H1 (cell line): ENCODE results near the gene CNFN. TPM values are rescaled to one million over a fixed set of nuclear protein-coding genes. Genes with fewer than 3 reads are reported as not detected.

Source experiments
- CTCF ChIA-PET: fragments of 300-600 bp; sonication (Branson Sonifier 250); formaldehyde crosslinking; loops from one replicate; lab custom pipeline; 2021; ENCODE audit not compliant: partially characterized antibody; lab: Charles Lee
- POLR2A ChIA-PET: fragments of 300-600 bp; sonication (Branson Sonifier 250); formaldehyde crosslinking; loops from one replicate; lab custom pipeline; 2021; ENCODE audit warnings: inconsistent platforms; ENCODE audit not compliant: partially characterized antibody; lab: Charles Lee
- DNase-seq, 2 experiments: peaks; one replicate each; pipeline versions ENCODE4 v3.0.0 to v3.0.0-alpha.2; 2010 to 2022; ENCODE audit warnings: low spot score in 2 of 2, low read depth in 1 of 2, mixed read lengths in 1 of 2
- FAIRE-seq: peaks from 2 replicates; lab custom pipeline; 2011; peaks lifted over from hg19 to GRCh38; lab: Jason Lieb, UNC
- H2AFZ ChIP-seq: 2 replicates; pipeline ENCODE4 v1.8.1; 2012; ENCODE audit warnings: low read length, inconsistent platforms
- H2AK5ac ChIP-seq: 2 replicates; pipeline ENCODE4 v1.6.1; 2013; ENCODE audit warnings: low read depth, low read length
- H2BK120ac ChIP-seq: replicated peaks from 2 replicates; pipeline ENCODE3; 2013; ENCODE audit warnings: low read depth, low read length, inconsistent platforms
- H2BK12ac ChIP-seq: 2 replicates; pipeline ENCODE4 v1.6.1; 2013; ENCODE audit warnings: low read depth, low read length
- H2BK15ac ChIP-seq: 2 replicates; pipeline ENCODE4 v1.6.1; 2013; ENCODE audit warnings: low read length
- H2BK20ac ChIP-seq: 2 replicates; pipeline ENCODE4 v1.6.1; 2013; ENCODE audit warnings: low read length
- H2BK5ac ChIP-seq: 2 replicates; pipeline ENCODE4 v1.6.1; 2013; ENCODE audit warnings: low read depth, low read length
- H3K14ac ChIP-seq: 2 replicates; pipeline ENCODE4 v1.6.1; 2013; ENCODE audit warnings: inconsistent platforms; ENCODE audit not compliant: insufficient read length
- H3K18ac ChIP-seq: 2 replicates; pipeline ENCODE4 v1.6.1; 2013; ENCODE audit warnings: low read length; ENCODE audit errors: extremely low read depth
- H3K23ac ChIP-seq: 2 replicates; pipeline ENCODE4 v1.6.1; 2013; ENCODE audit warnings: inconsistent platforms; ENCODE audit not compliant: insufficient read length
- H3K23me2 ChIP-seq: 2 replicates; pipeline ENCODE4 v1.6.1; 2013; ENCODE audit warnings: low read depth, low read length
- H3K27ac ChIP-seq: 2 replicates; pipeline ENCODE4 v1.6.1; 2011; ENCODE audit warnings: low read depth, low read length, inconsistent platforms
- H3K27me3 ChIP-seq, 4 experiments: replicated peaks in 1 of 4; 1 replicate in 1 of 4; 2 replicates in 3 of 4; pipeline versions ENCODE4 v1.6.1 to v1.8.1; 2011 to 2013; ENCODE audit warnings: low read length in 3 of 4, mild to moderate bottlenecking in 3 of 4, inconsistent platforms in 2 of 4, mixed read lengths in 2 of 4, moderate library complexity in 1 of 4; ENCODE audit not compliant: control insufficient read depth in 3 of 4, insufficient read depth in 3 of 4; ENCODE audit errors: extremely low read depth in 1 of 4
- H3K36me3 ChIP-seq, 4 experiments: 2 replicates each; pipeline versions ENCODE4 v1.6.1 to v1.8.1; 2011 to 2013; ENCODE audit warnings: mild to moderate bottlenecking in 4 of 4, low read length in 3 of 4, moderate library complexity in 2 of 4, control low read depth in 1 of 4, inconsistent platforms in 1 of 4; ENCODE audit not compliant: insufficient read depth in 4 of 4, control insufficient read depth in 2 of 4
- H3K4ac ChIP-seq: replicated peaks from 2 replicates; pipeline ENCODE3; 2013; ENCODE audit warnings: low read length, low read depth, mixed read lengths, inconsistent platforms; ENCODE audit not compliant: insufficient read length
- H3K4me1 ChIP-seq, 4 experiments: replicated peaks in 1 of 4; 1 replicate in 1 of 4; 2 replicates in 3 of 4; pipeline versions ENCODE4 v1.6.1 to v1.8.1; 2011 to 2013; ENCODE audit warnings: low read length in 3 of 4, inconsistent platforms in 2 of 4, mixed read lengths in 1 of 4; ENCODE audit not compliant: insufficient read depth in 4 of 4, control insufficient read depth in 3 of 4
- H3K4me2 ChIP-seq, 2 experiments: 2 replicates each; pipeline versions ENCODE4 v1.6.1 to v1.8.1; 2011 to 2013; ENCODE audit warnings: low read depth in 2 of 2, low read length in 2 of 2, control low read depth in 1 of 2, inconsistent platforms in 1 of 2, mild to moderate bottlenecking in 1 of 2; ENCODE audit not compliant: insufficient read depth in 1 of 2
- H3K4me3 ChIP-seq, 4 experiments: fragments of 200-600, 300-600 bp in 1 of 4; sonication (generic), shearing (Covaris generic), sonication (Bioruptor Twin) in 1 of 4; 2 replicates each; pipeline versions ENCODE4 v1.5.1 to v1.8.1; 2011 to 2016; ENCODE audit warnings: low read length in 4 of 4, low read depth in 3 of 4, control low read depth in 2 of 4, inconsistent platforms in 2 of 4, mild to moderate bottlenecking in 2 of 4, mixed read lengths in 1 of 4, moderate library complexity in 1 of 4; ENCODE audit not compliant: insufficient read depth in 2 of 4; ENCODE audit errors: extremely low read depth in 1 of 4
- H3K56ac ChIP-seq: replicated peaks from 2 replicates; pipeline ENCODE3; 2013; ENCODE audit warnings: low read depth, mild to moderate bottlenecking, mixed read lengths, low read length, inconsistent platforms; ENCODE audit not compliant: insufficient read length
- H3K79me1 ChIP-seq: 2 replicates; pipeline ENCODE4 v1.6.1; 2013; ENCODE audit warnings: low read depth, low read length, control low read depth
- H3K79me2 ChIP-seq, 2 experiments: 2 replicates each; pipeline versions ENCODE4 v1.6.1 to v1.8.1; 2012 to 2013; ENCODE audit warnings: low read length in 2 of 2, mild to moderate bottlenecking in 2 of 2, inconsistent platforms in 1 of 2; ENCODE audit not compliant: insufficient read depth in 2 of 2, control insufficient read depth in 1 of 2
- H3K9ac ChIP-seq, 4 experiments: replicated peaks in 1 of 4; 1 replicate in 1 of 4; 2 replicates in 3 of 4; pipeline versions ENCODE4 v1.6.1 to v1.8.1; 2011 to 2013; ENCODE audit warnings: low read depth in 3 of 4, low read length in 3 of 4, control low read depth in 2 of 4, mild to moderate bottlenecking in 2 of 4, moderate library complexity in 2 of 4, inconsistent platforms in 1 of 4; ENCODE audit errors: extremely low read depth in 1 of 4
- H3K9me3 ChIP-seq, 2 experiments: 2 replicates each; pipeline versions ENCODE4 v1.6.1 to v1.8.1; 2012 to 2013; ENCODE audit warnings: mild to moderate bottlenecking in 2 of 2, moderate library complexity in 2 of 2, control low read depth in 1 of 2, inconsistent platforms in 1 of 2, low read depth in 1 of 2, low read length in 1 of 2, mixed read lengths in 1 of 2; ENCODE audit not compliant: insufficient read depth in 2 of 2
- H4K20me1 ChIP-seq, 2 experiments: replicated peaks in 1 of 2; 2 replicates each; pipeline versions ENCODE3 to v1.8.1; 2011 to 2013; ENCODE audit warnings: inconsistent platforms in 2 of 2, low read length in 2 of 2, mild to moderate bottlenecking in 1 of 2; ENCODE audit not compliant: insufficient read depth in 2 of 2, control insufficient read depth in 1 of 2
- H4K5ac ChIP-seq: 2 replicates; pipeline ENCODE4 v1.6.1; 2013; ENCODE audit warnings: low read length, low read depth, mixed read lengths, inconsistent platforms; ENCODE audit not compliant: insufficient read length
- H4K8ac ChIP-seq: 2 replicates; pipeline ENCODE4 v1.8.0; 2013; ENCODE audit warnings: mild to moderate bottlenecking, moderate library complexity, low read length, inconsistent platforms; ENCODE audit not compliant: insufficient read depth; ENCODE audit errors: extremely low read depth
- H4K91ac ChIP-seq: replicated peaks from 2 replicates; pipeline ENCODE3; 2013; ENCODE audit warnings: low read length, mixed read lengths, inconsistent platforms; ENCODE audit not compliant: insufficient read length
- CBX5 ChIP-seq: fragments of 300-800, 300-1000 bp; sonication (generic); IDR thresholded peaks from 2 replicates; pipeline ENCODE4 v1.7.1; 2016; ENCODE audit warnings: antibody characterized with exemption, low read length, low read depth
- CHD2 ChIP-seq: IDR thresholded peaks from 2 replicates; pipeline ENCODE4 v1.6.1; 2012; ENCODE audit warnings: low read length, improper control_type of control experiment
- JUND ChIP-seq: IDR thresholded peaks from 2 replicates; pipeline ENCODE4 v1.6.1; 2011; ENCODE audit warnings: mild to moderate bottlenecking, improper control_type of control experiment, low read length
- POLR2AphosphoS5 ChIP-seq: IDR thresholded peaks from 2 replicates; pipeline ENCODE4 v1.6.1; 2011; ENCODE audit warnings: low read depth, low read length
- RBBP5 ChIP-seq: IDR thresholded peaks from 2 replicates; pipeline ENCODE4 v1.7.1; 2012; ENCODE audit warnings: low read depth, mild to moderate bottlenecking, inconsistent platforms, low read length, moderate library complexity, borderline replicate concordance
- SP1 ChIP-seq: IDR thresholded peaks from 2 replicates; pipeline ENCODE4 v1.6.1; 2011; ENCODE audit warnings: low read depth, low read length
- SP2 ChIP-seq: IDR thresholded peaks from 2 replicates; pipeline ENCODE4 v1.6.1; 2012; ENCODE audit warnings: mild to moderate bottlenecking, low read length, inconsistent platforms
- TAF1 ChIP-seq: IDR thresholded peaks from 2 replicates; pipeline ENCODE4 v1.6.1; 2011; ENCODE audit warnings: mild to moderate bottlenecking, low read depth, low read length
- WGBS, 2 experiments: shearing (Covaris generic) in 1 of 2; methylation state at CpG; one replicate each; pipeline versions ENCODE4 v1.1.6 to v1.1.7; 2013 to 2015; ENCODE audit warnings: low lambda C conversion rate in 2 of 2, mixed read lengths in 2 of 2, inconsistent platforms in 1 of 2, low coverage in 1 of 2, missing lambda C conversion rate in 1 of 2; ENCODE audit not compliant: insufficient replicate concordance in 2 of 2, insufficient coverage in 1 of 2, insufficient read length in 1 of 2; ENCODE audit errors: extremely low coverage in 1 of 2, missing lambda C conversion rate in 1 of 2; 5-methylcytosine and 5-hydroxymethylcytosine counted together
- polyA plus RNA-seq, 7 experiments: library from polyadenylated mRNA; depleted of rRNA in 3 of 7; stranded (reverse) in 5 of 7; unstranded in 2 of 7; fragments of >200 nt in 5 of 7; fragments of 200-250 nt in 2 of 7; gene quantifications; 1 replicate in 5 of 7; 2 replicates in 1 of 7; 4 replicates in 1 of 7; pipeline versions ENCODE4 v1.2.1 to v1.2.3, GENCODE V29; 2011 to 2013; ENCODE audit warnings: missing spikeins in 2 of 7, mixed read lengths in 2 of 7
- total RNA-seq: library from RNA; stranded (reverse); fragmentation: NEBNext Ultra II Directional; extraction: Animal tissue kit (Norgen Biotek cat#: 25700); gene quantifications from 2 replicates; pipeline ENCODE4 v1.2.1, GENCODE V29; 2021
- TF ChIP-seq, protein P1 (sequence below): IDR thresholded peaks from 2 replicates; pipeline ENCODE4 v1.6.1; 2012; ENCODE audit warnings: inconsistent platforms

The CNFN gene
- total and polyA plus RNA-seq, 2 of the 8 experiments (the other 6 are each of a cell fraction or from before 2014, with no cell fraction given): 8.9 to 31.5 TPM

DNA sequence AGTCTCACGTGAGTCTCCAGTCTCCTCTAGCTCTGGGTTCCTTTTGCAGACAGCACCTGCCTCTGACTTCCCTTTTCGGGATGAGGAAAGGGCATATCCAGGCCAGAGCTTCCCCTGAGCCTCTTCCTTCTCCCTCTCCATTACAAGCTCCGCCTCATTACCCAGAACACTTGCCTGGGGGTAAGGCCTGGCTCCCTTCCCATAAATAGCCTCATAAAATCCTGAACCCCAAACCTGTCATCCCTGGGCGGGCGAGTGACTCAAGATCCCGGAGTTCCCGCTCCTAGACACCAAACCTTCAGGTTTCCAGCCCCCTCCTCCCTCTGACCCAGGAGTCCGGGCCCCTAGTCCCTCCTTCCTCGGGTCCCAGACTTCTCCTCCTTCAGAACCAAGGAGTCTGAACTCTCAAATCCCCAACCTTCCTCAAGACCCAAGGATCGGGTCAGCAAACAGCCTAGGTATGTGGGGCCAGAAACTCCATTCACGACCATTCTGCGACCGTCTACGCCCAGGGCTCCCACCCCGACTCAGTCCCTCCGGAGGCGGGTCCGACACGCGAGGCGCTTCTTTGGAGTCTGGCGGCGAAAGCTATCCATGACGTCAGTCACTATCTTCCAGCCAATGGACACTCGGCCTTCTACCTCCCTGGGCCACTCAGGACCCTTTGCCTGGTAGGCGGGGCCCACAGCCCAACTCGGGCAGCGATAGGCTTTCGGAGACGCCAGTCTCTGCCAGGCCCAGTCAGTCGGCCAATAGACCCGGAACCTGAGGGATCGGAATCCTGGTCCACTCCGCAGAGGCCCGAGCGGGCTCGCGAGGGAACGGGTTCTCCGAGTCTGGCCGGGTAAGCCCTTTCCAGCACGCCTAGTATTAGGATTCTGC, 6.5 kb upstream of the CNFN start:
- Histone ChIP-seq H4K5ac (peak overlapping the region; percentile 64), H2AFZ (peak overlapping the region; percentile 88), H2AK5ac (no peak overlapping the region), H3K4me2 (peak overlapping the region; percentile 84 to 89), H2BK12ac (peak overlapping the region; percentile 60; the same call in 1 of the 2 replicates), H2BK120ac (no peak overlapping the region), H3K79me1 (peaks cover 7% of the 10 kb centered on the region), H2BK5ac (peak overlapping the region; percentile 91), H3K4me1 (peaks cover 6 to 10% (median 8%) of the 10 kb centered on the region in 4 experiments; a peak in 6 of 7 replicates), H3K27me3 (no peaks in the 10 kb centered on the region; a peak in 1 of 7 replicates), H4K20me1 (peaks cover 0 to 15% of the 10 kb centered on the region in 2 experiments), H4K8ac (peak overlapping the region; percentile 78; the same call in 1 of the 2 replicates), H3K4me3 (peak overlapping the region; percentile 81 to 89 (median 86)), H3K79me2 (peaks cover 0 to 6% of the 10 kb centered on the region in 2 experiments; a peak in 1 of 4 replicates), H3K23ac (no peak overlapping the region), H3K23me2 (peaks cover 9% of the 10 kb centered on the region; the same call in 1 of the 2 replicates), H3K36me3 (no peaks in the 10 kb centered on the region), H3K56ac (peak overlapping the region; percentile 88), H3K9ac (peak overlapping the region; percentile 54 to 93 (median 74)), H3K9me3 (no peaks in the 10 kb centered on the region), H3K18ac (peak overlapping the region; percentile 91), H4K91ac (peak overlapping the region; percentile 59), H3K4ac (peak overlapping the region; percentile 94), H3K27ac (peak overlapping the region; percentile 54; the same call in 1 of the 2 replicates), H3K14ac (no peak overlapping the region), H2BK15ac (no peak overlapping the region), H2BK20ac (no peak overlapping the region)
- FAIRE-seq (peak; percentile 98), DNase-seq (peak; percentile 97 to 100)
- ChIA-PET POLR2A (interaction anchor here (0.6 to 7.7 kb wide), 13 partner anchors 8 to 152 kb away, joined by 3 to 47 read pairs (median 5); partner anchors contain the start of genes CNFN, PAFAH1B3 and PRR19), CTCF (interaction anchor here (0.6 to 3.1 kb wide), 19 partner anchors 10 to 462 kb away, joined by 3 to 15 read pairs (median 3); no protein-coding TSS in a partner anchor)
- 3% methylated on average over 42 of the region's 42 CpGs; no CpG with 5 or more reads in 1 of the 2 experiments for WGBS, 2 experiments
- TF ChIP-seq TAF1 (peak; percentile 79), RBBP5 (no peak), JUND (peak; percentile 83; the same call in 1 of the 2 replicates), CHD2 (peak; percentile 93), POLR2AphosphoS5 (peak; percentile 79), SP1 (peak; percentile 99), CBX5 (no peak), SP2 (peak; percentile 81)
- TF ChIP-seq, protein P1, sequence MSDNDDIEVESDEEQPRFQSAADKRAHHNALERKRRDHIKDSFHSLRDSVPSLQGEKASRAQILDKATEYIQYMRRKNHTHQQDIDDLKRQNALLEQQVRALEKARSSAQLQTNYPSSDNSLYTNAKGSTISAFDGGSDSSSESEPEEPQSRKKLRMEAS: peak; percentile 58
